ENCODE measurements around the gene KIAA1671. TPM values are rescaled to one million over a fixed set of nuclear protein-coding genes. Genes with fewer than 3 reads are reported as not detected.

The KIAA1671 gene
- total RNA-seq, 1 experiment from 2014 or later, result 12.8 TPM

GRCh38 chr22:25094579-25094978 lies 142.1 kb downstream of the KIAA1671 start:
- Histone ChIP-seq H3K4me3 (ENCODE audit: low read depth, low read length, poor library complexity, severe bottlenecking) (no peak overlapping the region), H3K4me1 (ENCODE audit: insufficient read depth, low read length, poor library complexity, severe bottlenecking) (no peaks in the 10 kb centered on the region), H3K27me3 (replicated peaks; ENCODE audit: insufficient read depth, low read depth, low read length, poor library complexity) (no peaks in the 10 kb centered on the region), H3K27ac (ENCODE audit: low read depth, low read length, poor library complexity, severe bottlenecking) (no peak overlapping the region), H3K9me3 (ENCODE audit: low read depth, low read length, poor library complexity, severe bottlenecking) (no peaks in the 10 kb centered on the region), H3K36me3 (ENCODE audit: insufficient read depth, low read length, poor library complexity, severe bottlenecking) (no peaks in the 10 kb centered on the region)
- CTCF ChIA-PET, result no interaction called here
- no peak for TF ChIP-seq EZH2 (IDR thresholded peaks at IDR 0.05; ENCODE audit: borderline replicate concordance, low read depth, low read length, poor library complexity, severe bottlenecking)
- TF ChIP-seq CTCF (conservative IDR thresholded peaks at IDR 0.05; ENCODE audit: low read depth, low read length), result no peak
- POLR2A ChIA-PET (ENCODE audit: low non-redundant PET), result no interaction called here
- BruUV-seq (replicated peaks), result no TSS peak
- intact Hi-C loops (cut with micrococcal nuclease; ENCODE audit: unreplicated experiment), result no loop called here
- DNase-seq (ENCODE audit: low spot score), result no peak

GRCh38 chr22:25095869-25096268 lies 143.4 kb downstream of the KIAA1671 start:
- H3K36me3 ChIP-seq (ENCODE audit: insufficient read depth, low read length, poor library complexity, severe bottlenecking), result no peaks in the 10 kb centered on the region
- H3K4me1 ChIP-seq (ENCODE audit: insufficient read depth, low read length, poor library complexity, severe bottlenecking), result no peaks in the 10 kb centered on the region
- no TSS peak for BruUV-seq (replicated peaks)
- H3K27ac ChIP-seq (ENCODE audit: low read depth, low read length, poor library complexity, severe bottlenecking), result no peak overlapping the region
- intact Hi-C loops (cut with micrococcal nuclease; ENCODE audit: unreplicated experiment), result no loop called here
- ChIA-PET POLR2A (ENCODE audit: low non-redundant PET) (no interaction called here), CTCF (no interaction called here)
- TF ChIP-seq EZH2 (IDR thresholded peaks at IDR 0.05; ENCODE audit: borderline replicate concordance, low read depth, low read length, poor library complexity, severe bottlenecking) (no peak), CTCF (conservative IDR thresholded peaks at IDR 0.05; ENCODE audit: low read depth, low read length) (no peak)
- no peaks in the 10 kb centered on the region for H3K27me3 ChIP-seq (replicated peaks; ENCODE audit: insufficient read depth, low read depth, low read length, poor library complexity)
- no peak for DNase-seq (ENCODE audit: low spot score)
- H3K9me3 ChIP-seq (ENCODE audit: low read depth, low read length, poor library complexity, severe bottlenecking), result no peaks in the 10 kb centered on the region
- H3K4me3 ChIP-seq (ENCODE audit: low read depth, low read length, poor library complexity, severe bottlenecking), result no peak overlapping the region

GRCh38 chr22:25096638-25097405 lies 144.3 kb downstream of the KIAA1671 start:
- H3K27ac ChIP-seq (ENCODE audit: low read depth, low read length, poor library complexity, severe bottlenecking), result no peak overlapping the region
- H3K9me3 ChIP-seq (ENCODE audit: low read depth, low read length, poor library complexity, severe bottlenecking), result no peaks in the 10 kb centered on the region
- ChIA-PET POLR2A (ENCODE audit: low non-redundant PET) (no interaction called here), CTCF (interaction anchor here (0.7 kb wide), 1 partner anchor 14 kb away, joined by 4 read pairs; no protein-coding TSS in a partner anchor)
- no peak for TF ChIP-seq CTCF (conservative IDR thresholded peaks at IDR 0.05; ENCODE audit: low read depth, low read length)
- TF ChIP-seq EZH2 (IDR thresholded peaks at IDR 0.05; ENCODE audit: borderline replicate concordance, low read depth, low read length, poor library complexity, severe bottlenecking), result no peak
- no peaks in the 10 kb centered on the region for H3K36me3 ChIP-seq (ENCODE audit: insufficient read depth, low read length, poor library complexity, severe bottlenecking)
- intact Hi-C loops (cut with micrococcal nuclease; ENCODE audit: unreplicated experiment), result no loop called here
- no TSS peak for BruUV-seq (replicated peaks)
- H3K4me1 ChIP-seq (ENCODE audit: insufficient read depth, low read length, poor library complexity, severe bottlenecking), result no peaks in the 10 kb centered on the region
- no peak for DNase-seq (ENCODE audit: low spot score)
- no peak overlapping the region for H3K4me3 ChIP-seq (ENCODE audit: low read depth, low read length, poor library complexity, severe bottlenecking)
- H3K27me3 ChIP-seq (replicated peaks; ENCODE audit: insufficient read depth, low read depth, low read length, poor library complexity), result no peaks in the 10 kb centered on the region

Data from A673 (cell line).